ENCODE measurements around the gene OR6T1.

DNA sequence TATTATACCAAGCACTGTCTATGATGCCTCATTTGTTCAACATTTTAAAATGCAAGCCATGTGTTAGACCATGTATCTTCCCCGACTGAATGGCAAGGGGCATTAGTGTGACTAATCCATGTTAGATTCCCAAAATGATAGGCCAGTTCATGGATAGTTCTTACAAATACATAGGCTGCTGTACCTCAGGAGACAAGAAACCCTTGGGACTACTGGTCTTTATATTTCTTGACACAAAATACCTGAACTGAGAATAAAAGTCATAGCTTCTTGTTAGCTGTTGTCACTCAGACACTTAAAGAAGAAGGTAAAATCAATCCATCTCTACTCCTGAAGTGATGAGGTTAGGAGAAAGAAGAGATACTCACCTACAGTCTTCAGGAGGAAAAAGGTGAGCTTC is 41.8 kb downstream of the OR6T1 start, which contains the start of gene OR8D4:
- no peak for TF ChIP-seq POLR2A (IDR thresholded peaks at IDR 0.05)
- TF ChIP-seq, protein P1, sequence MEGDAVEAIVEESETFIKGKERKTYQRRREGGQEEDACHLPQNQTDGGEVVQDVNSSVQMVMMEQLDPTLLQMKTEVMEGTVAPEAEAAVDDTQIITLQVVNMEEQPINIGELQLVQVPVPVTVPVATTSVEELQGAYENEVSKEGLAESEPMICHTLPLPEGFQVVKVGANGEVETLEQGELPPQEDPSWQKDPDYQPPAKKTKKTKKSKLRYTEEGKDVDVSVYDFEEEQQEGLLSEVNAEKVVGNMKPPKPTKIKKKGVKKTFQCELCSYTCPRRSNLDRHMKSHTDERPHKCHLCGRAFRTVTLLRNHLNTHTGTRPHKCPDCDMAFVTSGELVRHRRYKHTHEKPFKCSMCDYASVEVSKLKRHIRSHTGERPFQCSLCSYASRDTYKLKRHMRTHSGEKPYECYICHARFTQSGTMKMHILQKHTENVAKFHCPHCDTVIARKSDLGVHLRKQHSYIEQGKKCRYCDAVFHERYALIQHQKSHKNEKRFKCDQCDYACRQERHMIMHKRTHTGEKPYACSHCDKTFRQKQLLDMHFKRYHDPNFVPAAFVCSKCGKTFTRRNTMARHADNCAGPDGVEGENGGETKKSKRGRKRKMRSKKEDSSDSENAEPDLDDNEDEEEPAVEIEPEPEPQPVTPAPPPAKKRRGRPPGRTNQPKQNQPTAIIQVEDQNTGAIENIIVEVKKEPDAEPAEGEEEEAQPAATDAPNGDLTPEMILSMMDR (IDR thresholded peaks at IDR 0.05) = no peak
